ENCODE results near the gene KRTAP13-2.
A peak's percentile ranks its signal among the peaks of the same experiment; 100 is the strongest.

KRTAP13-2 gene

DNA sequence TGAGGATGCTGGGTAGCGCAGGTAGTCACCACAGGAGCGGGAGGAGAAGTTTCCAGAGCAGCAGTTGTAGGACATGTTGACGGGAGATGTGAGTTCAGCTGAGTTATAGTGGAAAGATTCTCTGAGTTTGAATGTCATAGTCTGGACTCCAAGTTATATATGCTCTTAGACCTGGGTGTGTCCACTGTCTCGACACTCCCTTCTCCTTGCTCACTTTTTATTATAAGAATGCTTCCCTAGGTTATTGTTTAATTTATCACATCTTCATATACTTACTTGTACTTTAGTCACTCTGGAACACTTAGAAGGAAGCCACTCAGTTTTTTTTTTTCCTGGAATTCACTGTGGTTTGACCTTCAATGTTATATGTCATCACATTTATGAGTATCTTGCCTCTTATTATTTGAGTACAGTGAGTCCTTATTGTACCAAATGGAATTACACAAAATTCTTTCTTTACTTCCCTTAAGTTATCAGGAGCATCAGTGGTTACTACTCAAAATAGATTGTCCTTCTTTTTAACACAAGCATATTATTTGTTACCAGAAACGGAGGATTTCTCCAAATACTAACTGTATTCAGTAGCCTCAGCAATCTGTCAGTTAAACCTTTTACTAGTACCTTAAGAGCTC, at the start of gene KRTAP13-2:
Gene KRTAP13-2 (minus strand): TSS at position 133 of the 632 bp plus-strand sequence. CDS start 58 bp downstream, at position 75.
- DNase-seq, result no peak

GRCh38 chr21:30415993-30416392, 43.9 kb upstream of the KRTAP13-2 start:
- no peak for DNase-seq

- no peak for DNase-seq
Measured at GRCh38 chr21:30408782-30409494, 36.9 kb upstream of the KRTAP13-2 start.

DNA sequence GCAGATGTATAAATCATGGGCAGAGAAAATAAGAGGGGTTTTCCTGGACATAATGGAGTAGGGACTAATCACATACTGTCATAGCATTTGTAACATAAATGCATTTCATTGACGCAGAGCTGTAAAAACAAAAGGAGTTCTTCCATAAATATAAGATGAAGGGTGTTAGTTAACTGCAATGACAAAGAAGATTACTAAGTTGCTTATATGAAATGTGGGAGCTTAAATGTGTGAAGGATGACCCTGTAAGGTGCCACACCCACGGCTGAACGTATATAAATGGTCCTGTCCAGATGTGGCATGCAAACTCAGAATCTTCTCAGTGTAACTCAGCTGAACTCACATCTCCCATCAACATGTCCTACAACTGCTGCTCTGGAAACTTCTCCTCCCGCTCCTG, 23.7 kb upstream of the KRTAP13-2 start, which contains the start of gene KRTAP13-1:
Gene KRTAP13-1 (plus strand): TSS at position 301 of the 400 bp plus-strand sequence. CDS start 56 bp downstream, at position 357.
- no peak for DNase-seq

- DNase-seq, result no peak
Measured at GRCh38 chr21:30391492-30392025, 19.5 kb upstream of the KRTAP13-2 start.

- DNase-seq, result no peak
Measured at GRCh38 chr21:30382201-30382600, 10.1 kb upstream of the KRTAP13-2 start.

DNA sequence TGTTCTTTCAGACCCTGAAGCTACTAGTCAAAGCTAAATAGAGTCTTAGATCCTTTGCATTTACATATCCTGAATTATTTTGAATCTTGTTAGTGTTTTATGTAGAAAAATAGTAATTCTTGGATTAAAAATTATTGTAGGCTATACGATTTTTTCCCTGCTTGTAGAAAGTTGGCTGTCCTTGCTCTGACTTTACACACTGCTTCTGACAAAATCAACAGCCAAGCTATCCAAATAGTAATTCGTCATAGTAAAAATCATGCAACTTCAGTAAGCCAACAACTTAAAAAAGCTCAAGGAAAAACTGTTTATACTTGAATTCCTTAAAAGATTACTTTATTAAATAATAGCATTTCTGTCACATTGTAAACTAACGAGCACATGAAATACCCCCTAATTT, 16.2 kb downstream of the KRTAP13-2 start:
- no peak for DNase-seq

DNA sequence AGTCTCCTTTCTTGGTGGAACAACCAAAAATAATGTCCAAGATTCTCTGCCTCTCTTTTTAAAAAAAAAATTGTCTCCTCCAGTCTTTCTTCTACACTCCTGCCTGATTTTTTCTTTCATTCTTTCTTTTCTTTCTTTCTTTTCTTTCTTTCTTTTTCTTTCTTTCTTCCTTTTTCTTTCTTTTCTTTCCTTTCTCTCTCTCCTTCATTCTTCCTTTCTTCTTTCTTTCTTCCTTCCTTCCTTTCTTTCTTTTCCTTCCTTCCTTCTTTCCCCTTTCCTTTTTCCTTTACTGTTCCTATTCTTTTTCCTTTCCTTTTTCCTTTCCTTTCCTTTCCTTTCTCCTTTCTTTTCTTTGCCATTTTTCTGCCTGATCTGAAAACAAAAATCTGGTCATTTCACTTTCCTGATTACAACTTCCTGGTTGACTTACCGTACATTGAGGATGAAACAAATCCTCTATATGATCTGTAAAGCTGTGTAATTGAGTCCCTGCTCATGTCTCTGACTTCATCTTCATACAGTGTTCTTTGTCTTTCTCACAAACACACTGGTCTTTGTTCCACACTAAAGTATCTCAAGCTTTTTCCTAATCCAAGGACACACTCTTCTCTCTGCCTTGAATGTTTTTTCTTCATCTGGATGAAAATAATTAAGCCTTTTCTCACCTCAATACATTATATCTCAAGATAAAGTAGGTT, 17.6 kb downstream of the KRTAP13-2 start:
- DNase-seq, result no peak

DNA sequence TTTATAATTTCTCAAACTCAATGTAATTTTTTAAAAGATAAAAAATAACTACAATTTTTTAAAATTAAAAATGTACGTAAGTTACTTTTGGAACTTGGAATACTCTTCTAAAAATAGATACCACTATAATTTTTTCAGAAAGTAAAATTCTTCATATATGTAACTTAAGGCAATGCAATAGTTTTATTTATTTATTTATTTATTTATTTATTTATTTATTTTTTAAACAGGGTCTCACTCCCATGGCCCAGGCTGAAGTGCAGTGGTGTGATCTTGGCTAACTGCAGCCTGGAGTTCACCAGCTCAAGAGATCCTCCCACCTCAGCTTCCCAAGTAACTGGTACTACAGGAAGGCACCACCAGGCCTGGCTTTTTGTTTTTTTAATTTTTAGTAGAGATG, 20.5 kb downstream of the KRTAP13-2 start:
- DNase-seq, result no peak

- DNase-seq, result no peak
Measured at GRCh38 chr21:30349572-30349971, 22.5 kb downstream of the KRTAP13-2 start.

GRCh38 chr21:30348506-30348905, 23.6 kb downstream of the KRTAP13-2 start, which contains the start of gene KRTAP23-1:
Gene KRTAP23-1, minus strand, starts transcription at chr21:30348606. Its CDS starts 0 bp downstream, at chr21:30348606.
- no peak for DNase-seq

DNA sequence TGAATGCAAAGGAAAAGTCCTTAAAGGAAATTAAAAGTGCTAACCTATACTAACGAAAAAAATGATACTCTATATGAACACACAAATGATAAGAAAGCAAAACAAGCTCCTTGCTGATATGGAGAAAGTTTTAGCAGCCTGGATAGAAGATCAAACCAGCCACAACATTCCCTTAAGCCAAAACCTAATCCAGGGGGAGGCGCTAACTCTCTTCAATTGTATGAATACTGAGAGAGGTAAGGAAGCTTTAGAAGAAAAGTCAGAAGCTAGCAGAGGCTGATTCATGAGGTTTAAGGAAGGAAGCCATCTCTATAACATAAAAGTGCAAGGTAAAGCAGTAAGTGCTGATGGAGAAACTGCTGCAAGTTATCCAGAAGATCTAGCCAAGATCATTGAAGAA, 27.1 kb downstream of the KRTAP13-2 start:
- no peak for DNase-seq

- peak; percentile 30 for DNase-seq
Measured at GRCh38 chr21:30340714-30341573, 31.1 kb downstream of the KRTAP13-2 start.

DNA sequence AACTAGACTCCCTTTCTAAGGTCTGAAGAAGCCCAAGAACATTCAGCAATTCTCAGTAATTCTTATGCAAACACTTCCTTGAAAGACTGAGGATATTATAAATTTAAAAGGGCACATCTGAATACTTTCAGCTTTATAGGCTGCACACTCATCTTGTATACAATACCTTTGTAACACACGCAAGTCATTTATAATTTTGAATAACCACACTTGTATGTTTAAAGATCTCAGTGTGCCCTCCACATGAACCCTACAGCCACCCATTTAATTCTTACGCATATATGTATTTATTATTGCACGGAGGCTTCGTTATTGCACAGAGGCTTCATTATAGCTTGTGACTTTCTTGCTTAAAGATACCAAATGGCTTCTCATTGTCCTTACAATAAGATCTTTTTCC, 33.4 kb downstream of the KRTAP13-2 start:
- no peak for DNase-seq

DNA sequence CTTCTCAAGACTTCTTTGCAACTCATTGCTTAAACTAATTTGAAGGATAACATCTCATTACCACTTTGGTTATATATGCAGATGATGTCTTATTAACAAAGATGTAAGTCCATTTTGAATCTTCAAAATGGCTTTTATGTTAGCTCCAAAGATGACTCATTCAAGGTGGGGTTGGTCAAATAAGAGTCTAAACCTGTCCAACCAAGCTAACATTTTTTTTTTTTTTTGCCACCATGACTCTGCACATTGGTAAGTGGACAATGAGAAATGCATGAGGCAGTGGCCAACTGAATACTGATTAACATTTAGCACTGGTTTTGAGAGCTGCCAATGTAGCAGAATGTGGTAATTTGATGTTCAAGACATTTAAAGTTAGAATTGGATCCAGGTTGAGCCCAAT, 34.3 kb downstream of the KRTAP13-2 start:
- DNase-seq, result no peak

- DNase-seq, result no peak
Measured at GRCh38 chr21:30337276-30337744, 34.8 kb downstream of the KRTAP13-2 start, which contains the start of gene KRTAP27-1. Gene KRTAP27-1, minus strand, starts transcription at chr21:30337694. Its CDS starts 26 bp downstream, at chr21:30337668.

- no peak for DNase-seq
Measured at GRCh38 chr21:30336596-30336995, 35.5 kb downstream of the KRTAP13-2 start.

- no peak for DNase-seq
Measured at GRCh38 chr21:30333736-30334135, 38.3 kb downstream of the KRTAP13-2 start.

DNA sequence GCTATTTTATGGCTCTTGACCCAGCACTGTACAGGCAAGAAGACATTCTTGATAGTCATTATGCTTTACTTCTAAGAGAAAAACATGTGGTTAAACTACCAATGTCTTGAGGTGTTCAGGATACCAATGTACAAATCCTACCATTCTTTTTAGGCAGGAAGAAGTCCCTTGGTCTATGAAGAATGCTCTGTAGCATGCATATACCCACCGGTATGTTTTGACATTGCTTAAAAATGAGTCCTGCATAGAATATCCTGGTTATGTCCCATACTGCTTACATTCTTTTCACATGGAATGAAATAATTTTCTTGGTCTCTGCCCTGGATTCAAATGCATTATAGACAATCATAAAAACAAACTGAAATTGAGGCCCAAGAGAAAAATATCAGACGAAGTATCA, 39.4 kb downstream of the KRTAP13-2 start:
- no peak for DNase-seq

DNA sequence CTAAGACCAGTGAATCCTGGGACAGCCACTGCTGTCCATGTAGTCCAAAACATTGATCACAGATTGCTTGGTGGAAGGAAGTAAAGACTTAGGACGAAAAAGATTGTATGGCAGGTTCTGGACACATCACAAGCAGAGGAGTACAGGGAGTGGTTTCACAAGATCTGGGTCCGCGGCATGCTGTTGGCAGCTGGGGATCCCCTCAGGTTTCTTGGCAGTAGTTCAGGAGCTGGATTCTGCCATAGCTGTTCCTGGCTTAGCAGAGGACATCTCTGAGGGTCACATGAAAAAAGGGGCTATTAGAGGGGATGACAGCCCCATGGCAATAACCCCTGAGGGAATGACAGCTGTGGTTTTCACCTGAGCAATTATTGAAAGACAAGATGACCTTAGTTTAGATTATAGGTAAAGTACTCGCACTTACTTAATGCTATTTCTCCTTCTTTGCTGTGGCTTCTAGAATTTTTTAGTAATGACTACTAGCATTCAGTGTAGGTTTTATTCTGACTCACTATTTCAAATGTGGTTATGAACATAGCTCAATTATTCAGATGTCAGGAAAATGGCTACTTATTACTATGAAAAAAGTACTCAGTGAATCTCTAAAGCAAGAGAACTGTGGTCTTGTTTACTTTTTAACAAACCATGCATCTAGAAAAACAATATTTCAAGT, 42.7 kb downstream of the KRTAP13-2 start:
- DNase-seq, result no peak

DNA sequence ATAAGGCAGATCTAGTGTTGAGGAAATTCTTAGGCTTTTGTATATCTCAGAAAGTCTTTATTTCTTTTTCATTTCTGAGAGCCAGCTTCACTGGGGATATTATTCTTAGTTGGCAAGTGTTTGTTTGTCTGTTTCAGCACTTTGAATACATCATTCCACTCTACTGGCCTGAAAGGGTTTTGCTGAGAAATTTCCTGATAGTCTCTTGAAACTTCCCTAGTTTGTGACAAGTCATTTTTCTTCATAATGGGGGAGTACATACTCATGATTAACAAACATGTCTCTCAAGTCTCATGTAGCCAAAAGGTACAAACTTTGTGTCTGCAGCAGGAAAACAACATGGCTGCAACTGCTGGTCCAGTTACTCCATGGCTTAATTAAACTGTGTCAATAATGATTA, 45.7 kb downstream of the KRTAP13-2 start:
- DNase-seq, result no peak

Data from stimulated activated CD4-positive, alpha-beta T cell treated with anti-CD3 and anti-CD28 coated beads, Interleukin-4, amount 100 ng/mL, for 1 hour (primary cell).